NCI-H82 (cell line): ENCODE measurements around the gene SEC16A.

Experiments
- DNase-seq: peaks from one replicate; lab custom pipeline; 2025; lab: John Stamatoyannopoulos, UW

The SEC16A gene, protein sequence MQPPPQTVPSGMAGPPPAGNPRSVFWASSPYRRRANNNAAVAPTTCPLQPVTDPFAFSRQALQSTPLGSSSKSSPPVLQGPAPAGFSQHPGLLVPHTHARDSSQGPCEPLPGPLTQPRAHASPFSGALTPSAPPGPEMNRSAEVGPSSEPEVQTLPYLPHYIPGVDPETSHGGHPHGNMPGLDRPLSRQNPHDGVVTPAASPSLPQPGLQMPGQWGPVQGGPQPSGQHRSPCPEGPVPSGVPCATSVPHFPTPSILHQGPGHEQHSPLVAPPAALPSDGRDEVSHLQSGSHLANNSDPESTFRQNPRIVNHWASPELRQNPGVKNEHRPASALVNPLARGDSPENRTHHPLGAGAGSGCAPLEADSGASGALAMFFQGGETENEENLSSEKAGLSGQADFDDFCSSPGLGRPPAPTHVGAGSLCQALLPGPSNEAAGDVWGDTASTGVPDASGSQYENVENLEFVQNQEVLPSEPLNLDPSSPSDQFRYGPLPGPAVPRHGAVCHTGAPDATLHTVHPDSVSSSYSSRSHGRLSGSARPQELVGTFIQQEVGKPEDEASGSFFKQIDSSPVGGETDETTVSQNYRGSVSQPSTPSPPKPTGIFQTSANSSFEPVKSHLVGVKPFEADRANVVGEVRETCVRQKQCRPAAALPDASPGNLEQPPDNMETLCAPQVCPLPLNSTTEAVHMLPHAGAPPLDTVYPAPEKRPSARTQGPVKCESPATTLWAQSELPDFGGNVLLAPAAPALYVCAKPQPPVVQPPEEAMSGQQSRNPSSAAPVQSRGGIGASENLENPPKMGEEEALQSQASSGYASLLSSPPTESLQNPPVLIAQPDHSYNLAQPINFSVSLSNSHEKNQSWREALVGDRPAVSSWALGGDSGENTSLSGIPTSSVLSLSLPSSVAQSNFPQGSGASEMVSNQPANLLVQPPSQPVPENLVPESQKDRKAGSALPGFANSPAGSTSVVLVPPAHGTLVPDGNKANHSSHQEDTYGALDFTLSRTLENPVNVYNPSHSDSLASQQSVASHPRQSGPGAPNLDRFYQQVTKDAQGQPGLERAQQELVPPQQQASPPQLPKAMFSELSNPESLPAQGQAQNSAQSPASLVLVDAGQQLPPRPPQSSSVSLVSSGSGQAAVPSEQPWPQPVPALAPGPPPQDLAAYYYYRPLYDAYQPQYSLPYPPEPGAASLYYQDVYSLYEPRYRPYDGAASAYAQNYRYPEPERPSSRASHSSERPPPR (N-terminal part only)

DNA sequence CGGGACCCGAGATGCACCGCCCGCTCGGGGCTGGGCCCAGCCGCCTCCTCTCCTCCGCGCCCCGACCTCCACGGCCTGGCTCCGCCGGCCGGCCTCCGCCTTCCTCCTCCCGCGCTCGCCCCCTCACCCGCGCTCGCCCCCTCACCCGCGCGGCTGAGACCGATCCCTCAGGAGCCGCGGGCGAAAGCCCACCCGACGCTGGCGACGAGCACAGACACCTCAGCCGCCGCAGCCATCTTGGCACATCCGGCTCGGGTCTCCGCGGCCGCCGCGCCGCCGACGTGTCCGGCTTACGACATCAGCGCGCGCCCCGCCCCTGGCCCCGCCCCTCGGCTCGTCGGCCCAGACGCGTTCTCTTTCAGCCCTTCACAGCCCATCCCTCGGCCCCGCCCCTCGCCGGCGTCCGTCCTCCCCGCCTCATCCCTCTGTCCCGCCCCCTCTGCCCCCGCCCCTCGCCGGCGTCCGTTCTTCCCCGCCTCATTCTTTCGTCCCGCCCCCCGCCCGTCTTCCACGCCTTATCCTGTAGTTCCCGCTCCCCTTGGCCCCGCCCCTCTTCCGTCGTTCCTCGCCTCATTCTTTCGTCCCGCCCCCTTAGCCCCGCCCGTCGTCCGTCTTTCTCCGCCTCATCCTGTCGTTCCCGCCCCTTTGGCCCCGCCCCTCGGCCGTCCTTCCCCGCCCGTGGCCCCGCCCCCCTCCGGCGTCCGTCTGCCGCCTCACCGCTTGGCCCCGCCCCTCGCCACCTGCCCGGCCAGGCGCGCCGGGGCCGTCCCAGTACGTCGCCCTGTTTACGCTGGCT, at the start of gene SEC16A:
TSS of gene SEC16A (minus strand) at position 248 of the 796 bp plus-strand sequence. CDS start 5,425 bp downstream, outside the sequence.
- DNase-seq = peak; percentile 99

DNA sequence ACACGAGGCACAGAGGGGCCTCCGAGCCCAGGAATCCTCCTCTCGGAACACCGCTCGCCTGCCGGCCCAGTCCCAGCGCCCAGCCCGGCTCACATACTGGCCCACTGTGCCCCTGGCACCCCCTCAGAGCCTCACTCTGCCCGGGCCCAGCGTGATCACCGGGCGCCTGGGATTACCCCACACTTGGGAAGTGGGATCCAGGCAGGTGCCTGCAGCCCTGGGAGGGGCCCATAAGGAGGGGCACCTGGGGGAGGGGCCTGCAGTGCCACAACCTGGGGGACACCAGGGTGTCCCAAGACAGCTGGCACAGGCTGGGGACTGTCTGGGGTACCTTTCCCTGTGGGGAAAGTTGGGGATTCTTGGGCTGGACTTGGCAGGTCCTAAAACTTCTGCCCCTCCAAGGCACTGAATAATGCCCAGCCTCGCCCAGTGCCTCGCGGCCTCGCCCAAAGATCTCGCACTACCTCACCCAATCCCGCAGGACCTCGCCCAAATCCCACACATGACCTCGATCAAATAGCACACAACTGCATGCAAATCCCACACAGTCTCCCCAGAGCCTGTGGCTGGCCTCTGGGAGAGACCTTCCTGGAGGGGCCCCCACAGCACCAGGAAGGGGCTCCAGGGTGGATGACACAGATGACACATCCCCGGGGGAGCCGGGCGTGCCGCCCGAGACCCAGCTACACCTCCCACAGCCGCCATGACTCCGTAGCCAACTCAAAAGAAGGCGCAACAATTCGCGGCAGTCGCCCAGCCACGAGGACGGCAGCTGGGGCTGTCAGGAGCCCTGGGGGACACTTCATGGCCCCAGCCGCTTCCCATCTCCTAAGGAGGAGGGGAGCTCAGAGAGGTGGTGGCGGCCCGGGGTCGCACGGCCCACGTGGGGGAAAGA, 49.3 kb upstream of the SEC16A start:
- no peak for DNase-seq

DNA sequence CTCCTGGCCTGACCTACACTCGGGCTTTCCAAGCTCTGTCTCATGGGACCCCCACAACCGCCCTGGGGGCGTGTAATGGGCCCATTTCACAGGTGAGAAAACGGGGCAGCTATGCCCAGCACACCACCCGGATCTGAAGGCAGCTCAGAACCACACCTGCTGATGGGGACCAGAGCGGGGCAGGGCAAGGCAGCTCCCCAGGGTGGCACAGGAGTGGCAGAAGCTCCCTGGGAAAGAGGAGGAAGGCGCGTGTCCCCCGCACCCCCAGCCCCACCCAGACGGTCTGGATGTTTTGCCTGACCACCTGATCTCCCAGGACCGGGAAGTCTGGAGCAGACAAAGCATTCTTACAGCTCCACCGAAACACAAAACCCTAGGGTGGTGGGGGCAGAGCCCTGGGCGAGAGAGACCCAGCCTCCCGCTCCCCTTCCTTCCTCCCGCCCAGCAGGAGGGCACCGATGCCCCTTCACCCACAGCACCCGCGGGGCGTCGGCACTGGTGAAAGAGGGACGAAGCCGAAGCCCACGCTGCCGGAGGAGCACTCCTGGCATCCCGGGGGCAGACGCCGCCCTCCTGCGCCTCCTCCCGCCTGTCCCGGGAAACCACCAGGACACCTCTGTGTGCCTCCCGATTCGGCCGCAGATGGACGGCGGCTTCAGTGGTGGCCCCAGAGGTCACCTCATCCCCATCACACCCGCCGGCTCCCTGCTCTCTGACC, 48.5 kb upstream of the SEC16A start:
- no peak for DNase-seq

DNA sequence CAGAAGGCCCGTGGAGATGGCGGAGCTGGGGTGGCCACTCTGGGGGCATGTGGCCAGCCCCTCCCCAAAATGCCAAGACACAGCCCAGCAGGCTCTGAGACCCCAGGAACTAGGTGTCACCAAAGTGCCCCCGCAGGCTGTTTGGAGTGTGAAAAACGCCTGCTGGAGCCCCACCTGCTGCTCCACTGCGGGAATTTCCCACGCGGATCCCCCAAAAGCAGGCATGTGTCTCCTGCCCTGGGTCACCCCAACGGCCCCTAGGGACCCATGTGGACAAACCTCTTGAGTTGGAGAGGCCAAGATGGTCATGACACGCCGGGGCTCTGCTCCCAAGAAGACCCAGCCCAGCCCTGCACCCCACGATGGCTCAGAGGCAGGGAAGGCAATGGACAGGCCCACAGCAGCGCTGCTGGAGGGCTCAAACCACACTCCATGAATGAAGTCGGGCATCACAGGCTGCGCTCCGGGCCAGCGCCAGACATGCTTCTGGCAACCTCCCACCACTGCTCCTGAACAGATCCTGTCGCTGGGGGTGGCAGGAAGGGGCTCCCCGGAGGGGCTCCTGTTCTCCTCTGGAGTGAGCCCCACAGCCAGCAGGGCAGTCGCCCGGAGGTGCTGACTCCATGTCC, 47.7 kb upstream of the SEC16A start:
- no peak for DNase-seq

GRCh38 chr9:136529516-136530460, 46.9 kb upstream of the SEC16A start:
- no peak for DNase-seq

GRCh38 chr9:136528716-136529341, 46.0 kb upstream of the SEC16A start:
- no peak for DNase-seq

GRCh38 chr9:136527721-136528710, 45.2 kb upstream of the SEC16A start:
- peak; percentile 96 for DNase-seq

DNA sequence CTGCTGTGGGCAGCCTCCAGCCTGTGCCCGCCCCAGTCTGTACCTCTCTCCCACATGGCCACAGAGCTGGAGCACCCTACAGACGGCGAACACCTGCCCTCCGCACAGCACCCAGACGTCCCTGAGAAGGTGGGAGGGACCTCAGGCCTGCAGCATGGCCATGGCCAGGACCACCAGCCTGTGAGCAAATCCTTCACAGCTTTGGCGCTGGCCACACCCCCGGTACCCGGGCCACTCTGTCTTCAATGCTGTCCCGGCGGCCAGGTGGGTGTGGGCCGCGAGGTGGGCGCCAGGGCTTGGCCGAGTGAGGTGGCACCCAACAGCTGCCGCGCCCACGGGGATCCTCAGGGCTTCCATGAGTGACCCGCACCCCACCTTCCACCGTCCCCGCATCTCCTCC, 44.3 kb upstream of the SEC16A start:
- DNase-seq = peak; percentile 36

GRCh38 chr9:136526625-136527066, 43.8 kb upstream of the SEC16A start:
- peak; percentile 69 for DNase-seq

DNA sequence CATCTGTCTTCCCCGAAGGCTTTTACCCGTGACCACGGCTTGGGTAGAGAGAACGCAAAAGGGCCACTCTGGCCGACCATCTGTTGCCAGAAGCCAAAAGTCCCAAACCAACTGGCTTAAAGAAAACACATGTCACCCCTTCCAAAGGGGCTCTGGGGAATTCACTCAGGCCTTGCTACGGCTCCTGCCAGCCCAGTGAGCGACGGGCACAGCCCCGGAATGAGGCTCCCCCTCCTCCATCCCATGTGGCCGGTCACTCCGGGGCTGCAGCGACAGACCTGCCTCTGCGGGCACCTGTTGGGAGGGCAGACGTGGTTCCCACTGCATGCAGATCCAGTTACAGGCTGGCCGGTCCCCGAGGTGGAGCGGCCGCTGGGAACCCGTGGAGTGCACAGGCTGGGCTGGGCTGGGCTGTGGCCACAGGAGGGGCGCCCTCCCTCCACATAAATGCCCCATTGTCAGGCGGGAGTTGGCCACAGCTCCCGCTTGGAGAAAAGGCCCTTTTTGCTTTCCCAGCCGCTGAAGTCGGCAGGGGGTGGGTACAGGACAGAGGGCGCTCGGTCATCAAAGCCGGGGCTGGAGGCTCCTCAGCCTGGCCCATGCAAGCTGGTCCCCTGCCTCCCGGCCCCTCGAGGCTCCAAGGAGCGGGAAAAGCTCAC, 43.1 kb upstream of the SEC16A start:
- DNase-seq = peak; percentile 85

- DNase-seq = peak; percentile 26
Measured at GRCh38 chr9:136525207-136525606, 42.4 kb upstream of the SEC16A start.

- no peak for DNase-seq
Measured at GRCh38 chr9:136522314-136523237, 39.7 kb upstream of the SEC16A start.

DNA sequence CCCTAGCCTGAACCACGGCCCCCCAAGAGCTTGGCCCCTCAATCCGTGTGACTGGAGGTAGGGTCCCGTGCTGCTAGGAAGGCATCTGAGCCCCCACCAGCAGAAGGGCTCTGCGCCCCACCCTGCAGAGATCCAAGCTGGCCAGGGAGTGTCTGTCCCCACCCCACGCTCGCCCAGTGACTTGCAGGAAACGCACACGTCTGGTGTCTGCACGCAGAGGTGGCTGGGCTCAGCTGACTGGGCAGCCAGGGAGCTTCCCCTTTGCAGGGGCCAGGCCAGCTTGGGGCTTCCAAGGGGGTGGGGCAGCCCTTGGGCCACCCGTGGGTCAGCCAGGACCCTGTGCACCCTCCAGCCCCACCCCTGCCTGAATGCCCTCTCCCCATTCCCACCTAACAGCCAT, 38.7 kb upstream of the SEC16A start:
- DNase-seq = no peak

DNA sequence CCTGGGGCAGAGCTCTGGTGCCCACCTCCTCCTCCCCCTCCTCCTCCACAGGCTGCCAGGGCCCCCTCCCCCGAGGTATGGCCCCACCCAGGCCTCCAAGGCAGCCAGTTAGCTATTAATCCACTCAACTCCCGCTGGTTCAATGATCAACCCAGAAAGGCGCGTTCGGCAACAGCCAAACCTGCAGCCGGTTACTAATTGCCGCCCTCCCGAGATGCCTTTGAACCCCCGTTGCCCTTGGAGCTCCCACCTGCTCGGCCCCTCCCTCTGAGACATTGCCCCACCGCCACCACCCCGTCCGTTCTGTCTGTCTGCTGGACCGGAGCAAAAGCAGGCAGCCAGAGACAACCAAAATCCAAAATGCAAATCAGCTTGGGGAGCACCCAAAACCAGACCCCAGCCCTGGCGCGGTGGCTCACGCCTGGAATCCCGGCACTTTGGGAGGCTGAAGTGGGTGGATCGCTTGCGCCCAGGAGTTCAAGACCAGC, 37.3 kb upstream of the SEC16A start:
- peak; percentile 38 for DNase-seq
